GM12872 (cell line): Measurements from ENCODE around the gene CD300C.

Experiments used
- CTCF ChIP-seq: IDR thresholded peaks from 3 replicates; pipeline ENCODE4 v1.5.1; 2011; ENCODE audit warnings: low read depth, mild to moderate bottlenecking, low read length, moderate library complexity; ENCODE audit not compliant: insufficient read depth

The CD300C gene

DNA sequence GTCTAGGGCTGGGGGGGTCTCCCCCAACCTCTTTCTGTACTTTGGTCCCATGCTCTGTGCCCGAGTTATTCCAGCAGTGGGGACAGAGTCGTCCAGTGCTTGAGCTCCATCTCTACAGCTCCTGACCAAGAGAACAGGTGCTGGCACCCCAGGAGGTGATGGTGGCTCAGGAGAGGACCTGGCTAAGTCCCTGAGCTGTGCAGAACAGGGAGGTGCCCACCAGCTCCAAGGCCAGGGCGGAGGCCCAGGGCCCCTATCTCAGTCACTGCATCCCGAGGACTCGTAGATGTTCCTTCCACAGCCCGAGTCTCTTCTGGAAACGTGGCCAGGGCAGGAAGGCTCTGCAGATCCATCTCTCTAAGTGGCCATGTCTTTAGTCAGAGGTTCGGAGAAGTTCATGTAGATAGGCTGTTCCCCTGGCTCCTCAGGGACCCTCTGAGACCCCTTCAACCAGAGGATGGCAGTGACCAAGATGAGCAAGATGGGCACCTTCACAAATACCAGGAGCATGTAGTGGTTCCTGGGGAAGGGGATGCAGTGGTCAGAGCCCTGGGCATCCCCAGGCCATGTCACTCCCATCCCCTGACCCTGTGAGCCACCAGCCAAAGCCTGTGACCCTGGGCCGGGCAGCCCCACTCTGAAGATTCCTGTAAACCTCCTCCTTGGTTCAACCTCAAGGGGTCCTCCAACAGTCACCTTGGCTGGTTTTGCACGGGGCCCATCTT lies 23.4 kb downstream of the CD300C start:
- no peak for TF ChIP-seq CTCF

DNA sequence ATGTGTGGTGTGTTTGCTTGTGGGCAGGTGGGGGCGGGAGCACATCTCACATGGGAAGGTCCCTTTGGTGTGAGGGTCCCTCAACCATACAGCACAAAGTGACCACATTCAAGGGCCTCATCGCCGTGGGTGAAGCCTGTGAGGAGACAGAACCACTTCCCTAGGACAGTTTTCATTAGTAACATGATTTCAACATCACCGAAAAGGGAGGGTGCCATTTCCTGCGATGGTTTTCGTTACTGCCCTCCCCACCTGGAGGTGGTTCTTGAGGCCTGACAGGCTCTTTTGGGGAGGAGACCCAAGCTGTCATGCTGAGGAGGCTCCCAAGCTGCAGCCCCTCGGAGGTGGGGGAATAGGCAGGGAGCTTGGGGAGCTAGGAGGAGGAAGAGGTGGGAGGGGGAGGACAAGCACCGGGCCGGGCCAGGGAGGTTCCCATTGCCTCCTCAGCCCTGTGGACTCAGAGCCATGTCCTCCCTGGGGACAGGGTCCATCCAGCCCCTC lies 24.2 kb downstream of the CD300C start:
- TF ChIP-seq CTCF = no peak

DNA sequence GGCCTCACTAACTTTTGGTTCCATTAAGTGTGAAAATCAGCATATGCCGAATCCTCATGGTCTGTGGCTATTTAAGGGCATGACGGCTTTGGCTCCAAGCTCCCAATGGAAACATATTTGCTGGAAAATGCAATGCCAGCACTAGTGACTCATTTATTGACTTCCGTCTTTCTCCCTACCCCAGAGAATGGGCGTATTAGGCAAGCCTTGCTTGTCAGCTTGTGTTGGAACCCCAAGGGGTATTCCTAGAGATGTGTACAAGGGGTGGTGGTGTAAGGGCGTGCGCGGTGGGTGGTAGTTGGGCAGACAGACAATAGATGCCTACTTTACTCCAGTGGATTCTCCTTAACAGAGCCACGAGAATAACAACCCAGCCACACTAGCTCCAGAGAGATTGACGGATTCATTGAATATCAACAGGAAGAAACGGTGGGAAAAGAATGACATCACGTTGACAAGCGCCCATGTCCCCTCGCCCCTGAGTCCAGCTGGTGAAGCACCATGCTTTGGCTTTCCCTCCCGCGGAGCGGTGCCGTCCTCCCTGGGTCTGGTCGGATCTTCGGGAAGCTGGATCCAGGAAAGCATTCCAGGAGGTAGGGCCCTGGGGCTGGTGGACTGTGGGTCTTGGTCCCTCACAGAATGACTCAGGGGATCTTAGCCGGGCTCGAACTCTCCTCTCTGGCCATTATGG lies 25.0 kb downstream of the CD300C start:
- no peak for TF ChIP-seq CTCF

GRCh38 chr17:74520016-74520434 lies 25.9 kb downstream of the CD300C start:
- no peak for TF ChIP-seq CTCF

- TF ChIP-seq CTCF = no peak
Observed at GRCh38 chr17:74516561-74517328, 29.2 kb downstream of the CD300C start.

DNA sequence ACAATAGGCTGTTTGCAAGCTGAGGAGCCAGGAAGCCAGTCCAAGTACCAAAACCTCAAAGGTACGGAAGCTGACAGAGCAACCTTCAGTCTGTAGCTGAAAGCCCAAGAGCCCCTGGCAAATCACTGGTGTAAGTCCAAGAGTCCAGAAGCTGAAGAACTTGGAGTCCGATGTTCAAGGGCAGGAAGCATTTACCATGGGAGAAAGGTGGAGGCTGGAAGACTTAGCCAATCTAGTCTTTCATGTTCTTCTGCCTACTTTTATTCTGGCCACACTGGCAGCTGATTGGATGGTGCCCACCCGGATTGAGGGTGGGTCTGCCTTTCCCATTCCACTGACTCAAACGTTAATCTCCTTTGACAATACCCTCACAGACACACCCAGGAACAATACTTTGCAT lies 30.0 kb downstream of the CD300C start:
- no peak for TF ChIP-seq CTCF
